Body of pancreas (tissue), 4 donors: ENCODE data around the gene PRRT4. TPM values are rescaled to one million over a fixed set of nuclear protein-coding genes. Genes with fewer than 3 reads are reported as not detected.

ENCODE experiments used
- ATAC-seq: fragments of 150-250 bp; one replicate; pipeline ENCODE4 v1.9.1; 2016
- DNase-seq, 4 donors: peaks; one replicate each; pipeline ENCODE4 v3.0.0-alpha.2; 2019
- H3K27ac ChIP-seq, 4 donors: fragments of 200-600 bp; sonication (generic); 1 replicate in 3 of 4; 2 replicates in 1 of 4; pipeline versions ENCODE4 v1.5.1 to v1.6.1; 2016 to 2019; ENCODE audit warnings: mild to moderate bottlenecking in 1 of 4, mixed read lengths in 1 of 4, moderate library complexity in 1 of 4
- H3K27me3 ChIP-seq, 2 donors: fragments of 200-600 bp; sonication (generic); one replicate each; pipeline ENCODE4 v1.6.0; 2016; ENCODE audit warnings: mild to moderate bottlenecking in 1 of 2
- H3K36me3 ChIP-seq, 2 donors: fragments of 200-600 bp; sonication (generic); replicated peaks in 1 of 2; 2 replicates each; pipeline ENCODE4 v1.5.1; 2016; ENCODE audit warnings: low read depth in 2 of 2; ENCODE audit not compliant: insufficient read depth in 1 of 2
- H3K4me1 ChIP-seq: fragments of 200-600 bp; sonication (generic); one replicate; pipeline ENCODE4 v1.6.0; 2016
- H3K4me3 ChIP-seq, 2 donors: fragments of 200-600 bp; sonication (generic); 1 replicate in 1 of 2; 2 replicates in 1 of 2; pipeline ENCODE4 v1.5.1; 2016 to 2019
- H3K9me3 ChIP-seq, 3 donors: fragments of 200-600 bp; sonication (generic); 1 replicate in 2 of 3; 2 replicates in 1 of 3; pipeline ENCODE4 v1.5.1; 2016
- POLR2A ChIP-seq, 3 donors: fragments of 450-650 bp; IDR thresholded peaks; one replicate each; pipeline ENCODE4 v1.6.1; 2016; ENCODE audit warnings: antibody characterized with exemption in 3 of 3, mild to moderate bottlenecking in 2 of 3
- WGBS, 2 donors: methylation state at CpG; one replicate each; pipeline ENCODE4 v1.1.5; 2017; 5-methylcytosine and 5-hydroxymethylcytosine counted together
- intact Hi-C: fragments of 100-400 bp; cut with DNase I; formaldehyde crosslinking; loops from one replicate; pipeline ENCODE4 v1.15.1; 2023
- total RNA-seq, 2 donors: library from RNA; depleted of rRNA; stranded (reverse); fragments of >200 nt; gene quantifications; one replicate each; pipeline ENCODE4 v1.1.0, GENCODE V29; 2016
- TF ChIP-seq, protein P1 (sequence below), 7 experiments: fragments of 450-650 bp in 4 of 7; fragments of 200-600 bp in 3 of 7; sonication (generic) in 3 of 7; IDR thresholded peaks; one replicate each; pipeline ENCODE4 v1.5.1; 2016 to 2019; ENCODE audit warnings: antibody characterized with exemption in 7 of 7

The PRRT4 gene
- total RNA-seq, 2 donors from 2014 or later, result 7.6 TPM; not detected in 1

DNA sequence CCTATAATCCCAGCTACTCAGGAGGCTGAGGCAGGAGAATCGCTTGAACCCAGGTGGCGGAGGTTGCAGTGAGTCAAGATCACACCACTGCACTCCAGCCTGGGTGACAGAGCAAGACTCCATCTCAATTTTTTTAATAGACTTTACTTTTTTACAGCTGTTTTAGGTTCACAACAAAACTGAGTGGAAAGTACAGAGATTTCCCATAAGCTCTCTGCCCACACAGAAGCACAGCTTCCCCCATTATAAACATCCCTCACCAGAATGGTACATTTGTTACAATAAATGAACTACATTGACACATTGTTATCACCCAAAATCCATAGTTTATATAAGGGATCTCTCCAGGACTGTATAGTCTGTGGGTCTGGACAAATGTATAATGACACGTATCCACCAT lies 14.6 kb upstream of the PRRT4 start:
- no peak for TF ChIP-seq POLR2A (IDR thresholded peaks at IDR 0.05)
- TF ChIP-seq, protein P1, sequence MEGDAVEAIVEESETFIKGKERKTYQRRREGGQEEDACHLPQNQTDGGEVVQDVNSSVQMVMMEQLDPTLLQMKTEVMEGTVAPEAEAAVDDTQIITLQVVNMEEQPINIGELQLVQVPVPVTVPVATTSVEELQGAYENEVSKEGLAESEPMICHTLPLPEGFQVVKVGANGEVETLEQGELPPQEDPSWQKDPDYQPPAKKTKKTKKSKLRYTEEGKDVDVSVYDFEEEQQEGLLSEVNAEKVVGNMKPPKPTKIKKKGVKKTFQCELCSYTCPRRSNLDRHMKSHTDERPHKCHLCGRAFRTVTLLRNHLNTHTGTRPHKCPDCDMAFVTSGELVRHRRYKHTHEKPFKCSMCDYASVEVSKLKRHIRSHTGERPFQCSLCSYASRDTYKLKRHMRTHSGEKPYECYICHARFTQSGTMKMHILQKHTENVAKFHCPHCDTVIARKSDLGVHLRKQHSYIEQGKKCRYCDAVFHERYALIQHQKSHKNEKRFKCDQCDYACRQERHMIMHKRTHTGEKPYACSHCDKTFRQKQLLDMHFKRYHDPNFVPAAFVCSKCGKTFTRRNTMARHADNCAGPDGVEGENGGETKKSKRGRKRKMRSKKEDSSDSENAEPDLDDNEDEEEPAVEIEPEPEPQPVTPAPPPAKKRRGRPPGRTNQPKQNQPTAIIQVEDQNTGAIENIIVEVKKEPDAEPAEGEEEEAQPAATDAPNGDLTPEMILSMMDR (IDR thresholded peaks at IDR 0.05), result no peak
- Histone ChIP-seq H3K36me3 (no peaks in the 10 kb centered on the region), H3K4me3 (no peak overlapping the region), H3K9me3 (no peaks in the 10 kb centered on the region), H3K27me3 (no peaks in the 10 kb centered on the region), H3K27ac (no peak overlapping the region), H3K4me1 (no peaks in the 10 kb centered on the region)
- DNase-seq (no peak), ATAC-seq (no peak)
- WGBS, 2 donors, result 80 to 87% methylated on average over 3 of the region's 3 CpGs
- intact Hi-C loops, result no loop called here

DNA sequence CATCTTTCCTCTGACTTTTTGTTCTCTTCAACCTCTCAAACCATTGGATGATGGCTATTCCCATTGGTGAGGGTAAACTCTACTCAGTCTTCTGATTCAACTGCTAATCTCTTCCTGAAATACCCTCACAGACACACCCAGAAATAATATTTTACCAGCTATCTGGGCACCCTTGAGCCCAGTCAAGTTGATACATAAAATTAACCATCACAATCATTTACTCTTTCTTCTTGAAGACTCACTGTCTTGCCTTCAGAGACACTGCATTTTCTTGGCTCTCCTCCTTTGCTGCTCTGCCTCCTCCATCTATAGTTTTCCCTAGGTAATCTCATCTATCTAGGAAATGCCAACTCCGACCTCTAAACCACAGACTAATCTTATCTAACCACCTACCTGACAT lies 12.6 kb upstream of the PRRT4 start:
- Histone ChIP-seq H3K27ac (no peak overlapping the region), H3K27me3 (no peaks in the 10 kb centered on the region), H3K36me3 (no peaks in the 10 kb centered on the region), H3K9me3 (no peaks in the 10 kb centered on the region), H3K4me1 (no peaks in the 10 kb centered on the region), H3K4me3 (no peak overlapping the region)
- DNase-seq (no peak), ATAC-seq (no peak)
- intact Hi-C loops, result no loop called here
- TF ChIP-seq, protein P1 (IDR thresholded peaks at IDR 0.05), result no peak
- no peak for TF ChIP-seq POLR2A (IDR thresholded peaks at IDR 0.05)
- WGBS, 2 donors, result 46 to 49% methylated on average over 1 of the region's 1 CpG

DNA sequence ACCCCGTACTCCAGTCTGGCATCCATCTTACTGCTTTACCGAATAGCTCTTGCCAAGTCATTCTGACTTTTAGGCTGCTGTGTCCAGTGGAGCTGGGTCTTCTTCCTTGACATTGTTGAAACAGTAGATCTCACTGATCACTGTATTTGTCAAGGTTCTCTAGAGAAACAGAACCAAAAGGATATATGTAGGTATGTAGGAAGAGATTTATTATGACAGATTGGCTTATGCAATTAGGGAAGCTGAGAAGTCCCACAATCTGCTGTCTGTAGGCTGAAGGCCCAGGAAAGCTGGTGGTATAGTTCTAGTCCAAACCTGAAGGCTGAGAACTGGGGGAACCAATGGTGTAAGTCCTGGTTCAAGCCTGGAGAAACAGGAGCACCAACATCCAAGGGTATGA lies 12.1 kb upstream of the PRRT4 start:
- intact Hi-C loops, result no loop called here
- Histone ChIP-seq H3K4me3 (no peak overlapping the region), H3K27ac (no peak overlapping the region), H3K36me3 (no peaks in the 10 kb centered on the region), H3K9me3 (no peaks in the 10 kb centered on the region), H3K4me1 (no peaks in the 10 kb centered on the region), H3K27me3 (no peaks in the 10 kb centered on the region)
- no peak for TF ChIP-seq POLR2A (IDR thresholded peaks at IDR 0.05)
- TF ChIP-seq, protein P1 (IDR thresholded peaks at IDR 0.05), result no peak
- DNase-seq, result no peak
- 62 to 74% methylated on average over 2 of the region's 2 CpGs for WGBS, 2 donors
- no peak for ATAC-seq

DNA sequence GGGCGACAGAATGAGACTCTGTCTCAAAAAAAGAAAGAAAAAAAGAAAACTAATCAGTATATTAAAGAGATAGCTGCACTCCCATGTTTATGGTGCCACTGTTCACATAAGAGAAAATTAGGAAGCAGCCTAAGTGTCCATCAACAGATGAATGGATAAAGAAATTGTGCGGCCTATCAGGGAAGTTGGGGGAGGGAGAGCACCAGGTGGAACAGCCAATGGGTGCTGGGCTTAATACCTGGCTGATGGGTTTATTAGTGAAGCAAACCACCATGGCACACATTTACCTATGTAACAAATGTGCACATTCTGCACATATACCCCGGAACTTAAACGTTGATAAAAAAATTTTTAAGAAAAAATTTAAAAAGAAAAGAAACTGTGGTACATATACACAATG lies 9.0 kb upstream of the PRRT4 start:
- Histone ChIP-seq H3K4me3 (no peak overlapping the region), H3K27ac (no peak overlapping the region), H3K4me1 (no peaks in the 10 kb centered on the region), H3K36me3 (no peaks in the 10 kb centered on the region), H3K9me3 (no peaks in the 10 kb centered on the region), H3K27me3 (no peaks in the 10 kb centered on the region)
- DNase-seq (no peak), ATAC-seq (no peak)
- intact Hi-C loops, result no loop called here
- WGBS, 2 donors, result 75 to 86% methylated on average over 4 of the region's 4 CpGs
- TF ChIP-seq POLR2A (IDR thresholded peaks at IDR 0.05), result no peak
- TF ChIP-seq, protein P1 (IDR thresholded peaks at IDR 0.05), result no peak

DNA sequence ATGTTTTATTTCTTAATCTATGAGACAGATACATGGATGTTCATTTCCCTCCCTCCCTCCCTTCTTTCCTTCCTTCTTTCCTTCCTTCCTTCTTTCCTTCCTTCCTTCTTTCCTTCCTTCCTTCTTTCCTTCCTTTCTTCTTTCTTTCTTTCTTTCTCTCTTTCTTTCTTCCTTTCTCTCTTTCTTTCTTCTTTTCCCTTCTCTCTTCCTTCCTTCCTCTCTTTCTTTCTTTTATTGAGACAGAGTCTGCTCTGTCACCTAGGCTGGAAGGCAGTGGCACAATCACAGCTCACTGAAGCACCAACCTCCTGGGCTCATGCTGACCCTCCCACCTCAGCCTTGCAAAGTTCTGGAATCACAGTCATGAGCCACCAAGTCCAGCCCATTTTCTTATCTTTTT lies 5.5 kb upstream of the PRRT4 start:
- intact Hi-C loops, result no loop called here
- ATAC-seq, result no peak
- Histone ChIP-seq H3K4me3 (no peak overlapping the region), H3K27ac (no peak overlapping the region), H3K4me1 (peaks cover 3% of the 10 kb centered on the region), H3K9me3 (no peaks in the 10 kb centered on the region), H3K36me3 (no peaks in the 10 kb centered on the region), H3K27me3 (no peaks in the 10 kb centered on the region)
- DNase-seq, result no peak
- TF ChIP-seq, protein P1 (IDR thresholded peaks at IDR 0.05), result no peak
- no peak for TF ChIP-seq POLR2A (IDR thresholded peaks at IDR 0.05)
